Fibroblast of lung (primary cell): Measurements from ENCODE around the gene TESK2. TPM values are rescaled to one million over a fixed set of nuclear protein-coding genes. Genes with fewer than 3 reads are reported as not detected.

ENCODE experiments used
- DNase-seq, 2 donors: peaks; one replicate each; pipeline versions ENCODE4 v3.0.0 to v3.0.0-alpha.2; 2010; ENCODE audit warnings: low read depth in 2 of 2
- H2AFZ ChIP-seq: 2 replicates; pipeline ENCODE4 v1.5.1; 2012; ENCODE audit warnings: low read length, control low read depth, inconsistent platforms
- H3K27ac ChIP-seq: 2 replicates; pipeline ENCODE4 v1.5.1; 2011; ENCODE audit warnings: low read length, control low read depth; ENCODE audit not compliant: insufficient read depth
- H3K27me3 ChIP-seq: 2 replicates; pipeline ENCODE4 v1.5.1; 2011; ENCODE audit warnings: mild to moderate bottlenecking, low read length; ENCODE audit not compliant: control insufficient read depth, insufficient read depth
- H3K36me3 ChIP-seq: 2 replicates; pipeline ENCODE4 v1.5.1; 2011; ENCODE audit warnings: low read length; ENCODE audit not compliant: control insufficient read depth, insufficient read depth
- H3K4me1 ChIP-seq: 2 replicates; pipeline ENCODE4 v1.5.1; 2011; ENCODE audit warnings: low read length; ENCODE audit not compliant: control insufficient read depth, insufficient read depth; ENCODE audit errors: extremely low read depth
- H3K4me2 ChIP-seq: 2 replicates; pipeline ENCODE4 v1.5.1; 2011; ENCODE audit warnings: low read length, control low read depth; ENCODE audit not compliant: insufficient read depth; ENCODE audit errors: extremely low read depth
- H3K4me3 ChIP-seq, 4 experiments: fragments of 200-600 bp in 1 of 4; sonication (generic) in 1 of 4; replicated peaks in 1 of 4; 2 replicates each; pipeline ENCODE4 v1.5.1; 2011 to 2016; ENCODE audit warnings: low read length in 4 of 4, low read depth in 3 of 4, mild to moderate bottlenecking in 3 of 4, control low read depth in 2 of 4, inconsistent platforms in 1 of 4, mixed read lengths in 1 of 4; ENCODE audit not compliant: insufficient read depth in 1 of 4; ENCODE audit errors: control extremely low read depth in 1 of 4
- H3K79me2 ChIP-seq: 2 replicates; pipeline ENCODE4 v1.5.1; 2012; ENCODE audit warnings: mild to moderate bottlenecking, low read length, inconsistent platforms; ENCODE audit not compliant: control insufficient read depth, insufficient read depth
- H3K9ac ChIP-seq: 2 replicates; pipeline ENCODE4 v1.5.1; 2011; ENCODE audit warnings: mild to moderate bottlenecking, low read length, control low read depth; ENCODE audit not compliant: insufficient read depth
- H3K9me3 ChIP-seq: 2 replicates; pipeline ENCODE4 v1.5.1; 2012; ENCODE audit warnings: low read depth, low read length; ENCODE audit not compliant: control insufficient read depth, insufficient read depth
- H4K20me1 ChIP-seq: 2 replicates; pipeline ENCODE4 v1.5.1; 2011; ENCODE audit warnings: low read length; ENCODE audit not compliant: control insufficient read depth, insufficient read depth; ENCODE audit errors: extremely low read depth
- EZH2 ChIP-seq: IDR thresholded peaks from 2 replicates; pipeline ENCODE4 v1.5.1; 2012; ENCODE audit warnings: low read length, control low read depth, mild to moderate bottlenecking; ENCODE audit errors: missing control alignments
- polyA plus RNA-seq, 2 donors: library from polyadenylated mRNA; depleted of rRNA in 1 of 2; stranded (reverse) in 1 of 2; unstranded in 1 of 2; fragments of >200 nt; gene quantifications; 2 replicates each; pipeline ENCODE4 v1.2.1, GENCODE V29; 2011 to 2012; ENCODE audit warnings: missing spikeins in 1 of 2
- total RNA-seq: library from RNA; depleted of rRNA; stranded (reverse); fragments of >200 nt; gene quantifications from 2 replicates; pipeline ENCODE4 v1.2.1, GENCODE V29; 2014
- TF ChIP-seq, protein P1 (sequence below), 2 donors: IDR thresholded peaks in 1 of 2; conservative IDR thresholded peaks in 1 of 2; 1 replicate in 1 of 2; 2 replicates in 1 of 2; pipeline ENCODE4 v1.5.1; 2011 to 2012; ENCODE audit warnings: low read length in 2 of 2, control low read depth in 1 of 2, inconsistent platforms in 1 of 2, low read depth in 1 of 2, mild to moderate bottlenecking in 1 of 2

The TESK2 gene
- total and polyA plus RNA-seq, 2 donors (not counting 1 experiment from before 2014, with no cell fraction given): 1.7 to 4.3 TPM

DNA sequence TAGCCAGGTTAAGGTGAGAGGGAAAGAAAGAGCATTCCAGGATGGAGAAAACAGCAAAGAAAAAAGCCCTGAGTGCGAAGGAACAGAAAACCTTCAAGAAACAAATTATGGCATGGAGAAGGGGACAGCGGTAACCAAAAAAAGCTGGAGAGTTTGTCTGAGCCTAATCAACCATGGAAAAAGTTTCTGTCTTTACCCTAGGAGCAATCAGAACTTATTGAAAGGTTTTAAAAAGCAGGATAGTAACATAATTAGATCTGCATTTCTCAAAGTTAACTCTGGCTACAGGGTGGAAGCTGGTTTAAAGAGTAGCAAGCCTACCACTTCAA, 190.3 kb downstream of the TESK2 start:
- Histone ChIP-seq H3K9ac (no peak overlapping the region), H4K20me1 (no peaks in the 10 kb centered on the region), H2AFZ (no peak overlapping the region), H3K4me3 (no peak overlapping the region), H3K27me3 (no peaks in the 10 kb centered on the region), H3K9me3 (no peaks in the 10 kb centered on the region), H3K4me2 (no peak overlapping the region), H3K4me1 (peaks cover 4% of the 10 kb centered on the region), H3K36me3 (no peaks in the 10 kb centered on the region), H3K79me2 (no peaks in the 10 kb centered on the region), H3K27ac (no peak overlapping the region)
- TF ChIP-seq, protein P1, sequence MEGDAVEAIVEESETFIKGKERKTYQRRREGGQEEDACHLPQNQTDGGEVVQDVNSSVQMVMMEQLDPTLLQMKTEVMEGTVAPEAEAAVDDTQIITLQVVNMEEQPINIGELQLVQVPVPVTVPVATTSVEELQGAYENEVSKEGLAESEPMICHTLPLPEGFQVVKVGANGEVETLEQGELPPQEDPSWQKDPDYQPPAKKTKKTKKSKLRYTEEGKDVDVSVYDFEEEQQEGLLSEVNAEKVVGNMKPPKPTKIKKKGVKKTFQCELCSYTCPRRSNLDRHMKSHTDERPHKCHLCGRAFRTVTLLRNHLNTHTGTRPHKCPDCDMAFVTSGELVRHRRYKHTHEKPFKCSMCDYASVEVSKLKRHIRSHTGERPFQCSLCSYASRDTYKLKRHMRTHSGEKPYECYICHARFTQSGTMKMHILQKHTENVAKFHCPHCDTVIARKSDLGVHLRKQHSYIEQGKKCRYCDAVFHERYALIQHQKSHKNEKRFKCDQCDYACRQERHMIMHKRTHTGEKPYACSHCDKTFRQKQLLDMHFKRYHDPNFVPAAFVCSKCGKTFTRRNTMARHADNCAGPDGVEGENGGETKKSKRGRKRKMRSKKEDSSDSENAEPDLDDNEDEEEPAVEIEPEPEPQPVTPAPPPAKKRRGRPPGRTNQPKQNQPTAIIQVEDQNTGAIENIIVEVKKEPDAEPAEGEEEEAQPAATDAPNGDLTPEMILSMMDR (conservative IDR thresholded peaks at IDR 0.05 in 1 of 2, IDR thresholded peaks at IDR 0.05 in 1 of 2; ENCODE audit: low read depth in 1 of 2, low read length in 2 of 2): no peak
- TF ChIP-seq EZH2: no peak
- DNase-seq: no peak

DNA sequence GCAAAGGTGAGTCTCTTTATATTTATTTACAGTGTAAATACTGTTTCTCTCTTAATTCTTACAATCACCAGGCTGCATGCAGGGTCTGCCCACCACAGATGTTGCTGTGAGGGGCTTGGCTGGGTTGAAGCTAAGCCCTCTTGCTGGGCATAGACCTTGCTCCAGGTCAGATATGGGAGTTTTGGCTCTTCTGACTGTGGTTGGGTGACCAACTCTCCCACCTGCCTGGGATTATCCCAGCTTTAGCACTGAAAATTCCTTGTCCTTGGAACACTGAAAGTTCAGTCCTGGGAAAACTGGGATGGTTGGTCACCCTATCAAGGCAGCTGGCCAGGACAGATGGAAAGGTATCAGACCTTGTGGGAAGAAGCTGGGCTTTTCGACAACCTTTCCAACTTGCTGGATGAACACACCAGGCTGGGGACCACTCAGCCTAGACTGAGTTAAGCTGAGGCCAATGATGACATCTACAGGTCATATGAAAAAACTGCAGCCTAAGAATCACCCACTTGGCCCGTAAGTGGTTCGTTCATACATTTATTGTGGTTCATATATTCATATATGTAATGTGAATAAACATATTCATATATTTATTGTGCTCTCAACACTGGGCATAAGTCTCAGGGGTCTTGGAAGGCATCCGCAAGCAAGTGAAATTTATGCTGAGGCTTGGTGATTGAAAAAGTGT, 190.8 kb downstream of the TESK2 start:
- no peak overlapping the region for H3K27ac ChIP-seq
- H4K20me1 ChIP-seq: no peaks in the 10 kb centered on the region
- H2AFZ ChIP-seq: no peak overlapping the region
- H3K36me3 ChIP-seq: no peaks in the 10 kb centered on the region
- H3K9ac ChIP-seq: no peak overlapping the region
- peak; percentile 67 to 87 for DNase-seq
- no peaks in the 10 kb centered on the region for H3K9me3 ChIP-seq
- H3K27me3 ChIP-seq: no peaks in the 10 kb centered on the region
- no peak for TF ChIP-seq EZH2
- TF ChIP-seq, protein P1 (conservative IDR thresholded peaks at IDR 0.05 in 1 of 2, IDR thresholded peaks at IDR 0.05 in 1 of 2; ENCODE audit: low read depth in 1 of 2, low read length in 2 of 2): peak; percentile 75
- no peak overlapping the region for H3K4me2 ChIP-seq
- peaks cover 4% of the 10 kb centered on the region for H3K4me1 ChIP-seq
- H3K4me3 ChIP-seq: no peak overlapping the region
- no peaks in the 10 kb centered on the region for H3K79me2 ChIP-seq

DNA sequence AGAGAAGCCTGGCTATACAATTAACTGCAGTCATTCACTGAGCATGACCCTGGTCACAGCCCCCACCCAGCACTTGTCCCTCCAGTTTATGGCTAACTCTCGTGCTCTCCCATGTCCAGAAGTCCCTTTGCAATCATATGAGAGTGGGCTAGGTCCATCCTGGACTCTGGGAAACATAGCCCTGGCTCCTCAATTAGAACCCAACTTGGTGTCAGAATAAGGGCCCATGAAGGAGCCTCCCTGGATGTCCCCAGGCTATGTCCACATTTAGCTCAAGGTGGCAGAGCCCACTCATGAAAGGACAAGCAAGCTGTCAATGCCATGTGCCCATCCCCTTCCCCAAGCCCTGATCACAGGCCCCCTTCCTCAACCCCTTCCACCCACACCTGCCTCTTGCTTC, 191.7 kb downstream of the TESK2 start:
- no peak overlapping the region for H3K9ac ChIP-seq
- no peak overlapping the region for H3K27ac ChIP-seq
- no peak overlapping the region for H2AFZ ChIP-seq
- DNase-seq: no peak
- H3K4me3 ChIP-seq: no peak overlapping the region
- H3K4me1 ChIP-seq: peaks cover 2% of the 10 kb centered on the region
- H3K36me3 ChIP-seq: no peaks in the 10 kb centered on the region
- H3K27me3 ChIP-seq: no peaks in the 10 kb centered on the region
- no peaks in the 10 kb centered on the region for H3K9me3 ChIP-seq
- no peaks in the 10 kb centered on the region for H4K20me1 ChIP-seq
- H3K4me2 ChIP-seq: no peak overlapping the region
- TF ChIP-seq EZH2: no peak
- TF ChIP-seq, protein P1 (conservative IDR thresholded peaks at IDR 0.05 in 1 of 2, IDR thresholded peaks at IDR 0.05 in 1 of 2; ENCODE audit: low read depth in 1 of 2, low read length in 2 of 2): no peak
- H3K79me2 ChIP-seq: no peaks in the 10 kb centered on the region
